NCI-H345 treated with DMSO at 0.1 percent for 48 hours (cell line): ENCODE results near the gene CDV3.

Experiments
- DNase-seq: peaks from one replicate; lab custom pipeline; 2025; ENCODE audit not compliant: unreplicated experiment; lab: John Stamatoyannopoulos, UW

Gene CDV3

GRCh38 chr3:133563816-133564215, 9.7 kb upstream of the CDV3 start:
- DNase-seq = no peak

- DNase-seq = no peak
Measured at GRCh38 chr3:133568294-133569014, 5.0 kb upstream of the CDV3 start.

DNA sequence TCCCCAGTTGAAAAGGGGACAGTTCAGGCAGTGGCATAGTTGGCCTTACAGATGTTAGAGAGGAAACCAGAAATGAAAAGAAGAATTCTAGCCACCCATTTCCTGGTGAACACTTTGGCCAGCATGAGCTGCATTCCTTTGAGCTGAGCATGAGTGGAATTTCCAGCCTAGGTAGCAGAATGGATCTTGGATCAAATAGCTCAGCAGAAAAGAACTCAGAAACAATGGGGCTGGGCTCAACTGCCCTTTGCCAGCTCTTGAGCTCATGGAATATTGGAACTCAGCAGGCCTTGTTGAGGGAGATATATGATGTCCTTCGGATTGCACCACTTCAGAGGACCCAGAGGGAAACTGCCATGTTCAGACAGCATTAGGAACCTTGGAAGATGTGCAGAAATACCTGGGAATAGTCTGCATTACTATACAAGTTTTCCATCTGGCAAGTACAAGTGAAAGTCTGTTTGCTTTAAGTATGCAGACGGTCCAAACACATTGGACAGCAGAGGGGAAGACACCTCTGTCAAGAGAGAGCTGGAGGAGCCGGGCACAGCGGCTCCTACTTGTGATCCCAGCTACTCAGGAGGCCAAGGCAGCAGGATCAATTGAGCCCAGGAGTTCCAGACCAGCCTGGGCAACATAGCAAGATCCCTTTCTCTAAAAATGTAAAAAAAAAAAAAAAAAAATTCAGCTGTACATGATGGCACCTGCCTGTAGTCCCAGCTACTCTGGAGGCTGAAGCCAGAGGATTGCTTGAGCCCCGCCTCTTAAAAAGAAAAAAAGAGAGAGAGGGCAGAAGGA, 3.1 kb upstream of the CDV3 start:
- no peak for DNase-seq

GRCh38 chr3:133570937-133571320, 2.6 kb upstream of the CDV3 start:
- no peak for DNase-seq

DNA sequence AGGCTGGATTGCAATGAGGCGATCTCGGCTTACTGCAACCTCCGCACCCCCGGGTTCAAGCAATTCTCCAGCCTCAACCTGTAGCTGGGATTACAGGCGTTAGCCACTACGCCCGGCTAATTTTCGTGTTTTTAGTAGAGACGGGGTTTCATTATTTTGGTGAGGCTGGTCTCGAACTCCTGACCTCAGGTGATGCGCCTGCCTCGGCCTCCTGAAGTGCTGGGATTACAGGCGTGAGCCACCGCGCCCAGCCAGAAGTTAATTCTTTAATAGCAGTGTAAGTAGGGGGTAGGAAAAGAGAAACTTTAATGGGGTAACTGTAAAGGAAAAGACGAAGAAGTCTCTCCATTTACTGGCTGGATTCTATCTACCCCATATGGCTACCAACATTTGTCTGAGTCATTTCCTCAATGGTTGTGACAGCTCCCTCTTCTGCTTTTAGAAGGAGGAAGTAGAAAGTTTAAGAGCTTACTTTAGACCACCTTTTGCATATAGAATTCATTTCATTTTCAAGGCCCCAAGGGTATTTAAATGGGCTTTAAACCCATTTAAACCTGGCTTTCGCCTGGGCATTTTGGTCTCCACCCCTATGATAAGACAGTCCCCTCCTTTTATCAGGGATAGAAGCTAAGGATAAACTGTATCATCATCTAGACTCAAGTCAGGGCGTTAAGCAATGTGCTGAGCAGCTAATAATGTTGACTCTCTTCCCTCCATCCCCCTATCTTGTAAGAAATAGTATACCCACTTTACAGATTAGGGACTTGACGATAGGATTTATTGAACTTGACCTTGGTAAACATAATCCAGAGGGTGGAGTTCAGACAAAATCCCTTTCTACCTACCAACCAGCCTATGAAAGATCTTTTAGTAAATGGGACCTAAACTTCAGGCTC, 1.1 kb upstream of the CDV3 start:
- DNase-seq = no peak

DNA sequence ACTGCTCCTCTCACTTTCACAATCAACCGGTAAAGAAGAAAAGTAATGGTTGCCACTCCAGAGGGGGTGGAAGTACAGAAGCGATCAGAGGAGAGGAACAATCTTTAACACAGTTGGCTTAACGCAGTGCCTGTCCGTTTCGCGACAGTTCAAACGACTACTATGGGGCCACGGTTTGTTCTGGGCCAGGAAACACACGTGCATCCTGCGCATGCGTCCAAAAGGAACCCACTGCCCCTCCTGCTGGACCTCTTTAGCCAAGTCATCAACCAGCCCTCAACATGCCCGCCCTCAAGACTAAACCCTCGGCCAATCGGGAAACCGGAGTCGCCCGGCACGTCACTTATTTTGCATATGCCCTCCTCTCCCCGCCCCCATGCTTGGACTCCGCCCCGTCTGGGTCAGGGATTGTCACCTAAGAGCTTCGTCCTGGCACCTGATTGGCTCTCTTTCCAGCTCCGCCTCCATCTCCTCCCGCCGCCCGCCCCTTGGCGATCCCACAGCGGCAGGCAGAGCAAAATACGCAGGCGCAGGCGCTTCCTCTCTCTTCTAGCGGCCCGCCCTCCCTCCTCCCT, 345 bp upstream of the CDV3 start:
- DNase-seq = no peak

GRCh38 chr3:133574260-133574881, 885 bp downstream of the CDV3 start:
- DNase-seq = no peak

GRCh38 chr3:133575086-133575485, 1.6 kb downstream of the CDV3 start:
- DNase-seq = no peak

GRCh38 chr3:133576169-133576568, 2.7 kb downstream of the CDV3 start:
- DNase-seq = no peak

GRCh38 chr3:133578548-133579191, 5.2 kb downstream of the CDV3 start:
- no peak for DNase-seq

DNA sequence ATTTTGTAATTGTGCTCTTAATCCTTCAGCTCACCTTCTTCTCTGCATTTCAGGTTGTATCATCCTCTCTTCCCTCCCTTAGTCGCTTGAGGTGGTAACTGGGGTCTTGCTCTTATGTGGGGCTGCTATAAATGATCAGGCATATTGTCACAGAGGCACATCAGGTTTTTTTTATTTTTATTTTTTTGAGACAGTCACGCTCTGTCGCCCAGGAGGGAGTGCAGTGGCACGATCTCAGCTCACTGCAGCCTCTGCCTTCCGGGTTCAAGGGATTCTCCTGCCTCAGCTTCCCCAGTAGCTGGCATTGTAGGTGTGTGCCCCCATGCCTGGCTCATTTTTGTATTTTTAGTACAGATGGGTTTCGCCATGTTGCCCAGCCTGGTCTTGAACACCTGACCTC, 9.9 kb downstream of the CDV3 start:
- DNase-seq = no peak

- DNase-seq = no peak
Measured at GRCh38 chr3:133588035-133588434, 14.5 kb downstream of the CDV3 start.

DNA sequence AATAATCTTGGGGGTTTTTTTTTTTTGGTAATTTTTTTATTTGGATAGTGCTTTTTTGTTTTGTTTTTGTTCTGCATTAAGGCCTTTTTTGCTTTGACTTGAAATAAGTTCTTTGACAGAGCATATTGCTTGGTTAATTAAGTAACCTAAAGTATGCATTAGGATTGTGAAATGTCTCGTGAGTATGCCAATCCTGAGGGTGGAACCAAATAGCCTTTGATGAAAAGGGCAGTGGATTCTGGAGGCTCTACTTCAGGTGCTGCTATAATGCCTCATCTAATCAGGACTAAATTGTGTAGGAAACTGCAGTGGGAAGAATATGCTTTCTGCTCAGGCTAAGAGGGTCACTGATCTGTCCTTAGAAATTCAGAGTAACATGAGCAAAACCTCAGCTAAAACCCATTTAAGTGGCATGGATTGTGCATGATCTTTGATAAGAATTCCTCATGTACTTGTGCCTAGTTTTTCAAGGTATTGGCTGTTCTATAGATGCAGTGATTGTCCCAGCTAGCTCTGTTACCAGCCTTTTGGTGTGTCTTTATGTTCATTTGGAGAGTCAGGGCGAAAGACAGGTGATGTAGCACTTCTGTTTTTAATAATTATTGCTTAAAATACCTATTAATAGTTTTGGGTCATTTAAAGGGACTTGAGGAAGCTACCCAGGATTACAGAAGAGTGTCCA, 15.4 kb downstream of the CDV3 start:
- no peak for DNase-seq

DNA sequence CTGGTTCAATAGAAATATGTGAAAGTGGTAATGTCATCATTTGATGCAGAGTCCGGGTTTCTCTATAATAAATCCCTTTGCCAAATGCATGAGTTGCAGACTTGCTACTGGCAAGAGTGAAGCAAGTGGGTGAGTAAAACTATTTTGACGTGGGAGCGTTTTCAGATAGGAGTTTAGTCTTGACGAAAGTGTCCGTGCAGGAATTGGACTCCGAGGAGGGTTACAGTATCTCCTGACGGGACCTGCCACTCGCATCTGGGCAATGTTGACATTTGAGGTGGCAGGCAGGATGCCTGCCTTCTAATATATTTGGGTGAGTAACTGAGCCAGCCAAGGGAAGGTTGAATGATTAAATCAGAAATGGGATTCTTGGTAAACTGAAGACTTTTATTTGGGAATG, 16.0 kb downstream of the CDV3 start:
- DNase-seq = no peak

GRCh38 chr3:133591271-133591742, 17.8 kb downstream of the CDV3 start:
- no peak for DNase-seq

- no peak for DNase-seq
Measured at GRCh38 chr3:133592843-133593242, 19.4 kb downstream of the CDV3 start.

- no peak for DNase-seq
Measured at GRCh38 chr3:133593243-133593642, 19.8 kb downstream of the CDV3 start.

DNA sequence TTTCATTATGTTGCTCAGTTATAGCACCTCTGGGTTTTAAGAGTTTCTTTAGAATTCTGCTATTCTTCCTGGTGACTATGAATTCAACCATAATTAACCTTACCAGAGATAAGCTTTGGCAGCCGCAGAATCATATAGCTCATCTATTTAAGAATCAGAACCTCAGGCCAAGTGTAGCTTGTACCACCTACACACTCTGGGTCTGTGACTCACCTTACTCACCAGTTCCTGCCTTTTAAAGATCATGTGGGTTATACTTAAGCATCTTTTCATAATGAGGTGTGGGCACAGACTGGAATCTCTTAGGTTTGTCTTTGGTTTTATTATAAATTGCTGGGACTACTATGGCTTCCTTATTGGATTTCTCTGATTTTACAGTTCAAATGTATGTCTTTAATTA, 21.9 kb downstream of the CDV3 start:
- no peak for DNase-seq

DNA sequence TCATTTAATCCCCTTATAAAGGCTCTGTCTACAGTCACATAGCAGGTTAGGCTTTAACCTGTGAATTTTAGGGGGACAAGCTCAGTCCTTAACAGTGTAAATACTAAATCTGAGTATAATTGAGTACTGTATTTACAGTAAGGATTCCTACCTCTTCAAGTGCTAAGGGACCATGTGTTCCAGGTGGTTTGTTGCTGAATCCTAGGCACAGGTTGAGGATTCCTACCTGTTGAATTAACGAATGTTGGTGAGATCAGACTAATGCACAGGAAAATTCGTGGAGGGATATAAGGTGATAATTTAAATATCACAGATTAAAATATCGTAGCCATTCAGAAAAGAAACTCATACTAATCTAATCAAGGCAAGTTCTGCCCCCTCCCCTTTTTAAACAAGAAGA, 24.9 kb downstream of the CDV3 start:
- no peak for DNase-seq

- no peak for DNase-seq
Measured at GRCh38 chr3:133599280-133599679, 25.8 kb downstream of the CDV3 start.
